ENCODE data around the gene VWA3B.
"Not testable (repeated sequence)": the region's sequence is repeated elsewhere in the genome, so short reads cannot be mapped to it uniquely, and the experiment has no call there.

Gene VWA3B

DNA sequence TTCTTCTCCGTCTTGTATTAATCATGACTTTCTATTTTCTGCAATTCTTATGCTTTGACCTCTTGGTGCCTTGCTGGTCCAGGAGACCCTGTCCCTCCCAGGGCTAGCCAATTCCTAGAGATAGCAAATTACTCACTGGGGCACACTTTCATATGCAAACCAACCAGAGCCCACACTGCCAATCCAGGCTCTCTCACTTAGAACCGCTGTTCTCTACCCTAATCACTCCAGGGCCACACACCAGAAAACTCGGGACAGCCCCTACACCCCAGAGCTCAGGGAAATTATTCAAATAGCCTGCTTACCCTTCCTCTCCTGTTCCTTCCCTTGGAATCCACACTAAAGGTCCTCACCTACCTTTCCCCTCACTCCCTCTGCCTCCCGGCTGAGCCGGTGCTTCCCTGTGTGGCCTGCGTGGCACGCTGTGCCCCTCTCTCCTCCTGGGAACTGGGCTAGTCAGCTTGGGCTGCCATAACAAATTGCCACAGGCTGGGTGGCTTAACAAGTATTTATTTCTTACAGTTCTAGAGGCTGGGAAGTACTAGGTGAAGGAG is 41.7 kb downstream of the VWA3B start:
- DNase-seq (ENCODE audit: low read depth): no peak
- H3K4me3 ChIP-seq (ENCODE audit: control insufficient read depth, low read depth, low read length): no peak overlapping the region
- TF ChIP-seq CTCF (conservative IDR thresholded peaks at IDR 0.05; ENCODE audit: control insufficient read depth, insufficient read depth, low read depth, low read length): no peak

DNA sequence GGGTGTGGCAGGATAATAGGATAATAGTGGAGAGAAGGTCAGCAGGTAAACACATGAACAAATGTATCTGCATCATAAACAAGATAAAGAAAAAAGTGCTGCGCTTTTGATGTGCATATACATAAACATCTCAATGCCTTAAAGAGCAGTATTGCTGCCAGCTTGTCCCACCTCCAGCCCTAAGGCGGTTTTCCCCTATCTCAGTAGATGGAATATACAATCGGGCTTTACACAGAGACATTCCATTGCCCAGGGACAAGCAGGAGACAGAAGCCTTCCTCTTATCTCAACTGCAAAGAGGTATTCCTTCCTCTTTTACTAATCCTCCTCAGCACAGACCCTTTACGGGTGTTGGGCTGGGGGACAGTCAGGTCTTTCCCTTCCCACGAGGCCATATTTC is 43.1 kb downstream of the VWA3B start:
- not testable (repeated sequence) for H3K4me3 ChIP-seq (ENCODE audit: control insufficient read depth, low read depth, low read length); DNase-seq (ENCODE audit: low read depth)

GRCh38 chr2:98134172-98135005 is 47.4 kb downstream of the VWA3B start:
- DNase-seq (ENCODE audit: low read depth): peak; percentile 80
- H3K4me3 ChIP-seq (ENCODE audit: control insufficient read depth, low read depth, low read length): no peak overlapping the region
- TF ChIP-seq CTCF (conservative IDR thresholded peaks at IDR 0.05; ENCODE audit: control insufficient read depth, insufficient read depth, low read depth, low read length): no peak

DNA sequence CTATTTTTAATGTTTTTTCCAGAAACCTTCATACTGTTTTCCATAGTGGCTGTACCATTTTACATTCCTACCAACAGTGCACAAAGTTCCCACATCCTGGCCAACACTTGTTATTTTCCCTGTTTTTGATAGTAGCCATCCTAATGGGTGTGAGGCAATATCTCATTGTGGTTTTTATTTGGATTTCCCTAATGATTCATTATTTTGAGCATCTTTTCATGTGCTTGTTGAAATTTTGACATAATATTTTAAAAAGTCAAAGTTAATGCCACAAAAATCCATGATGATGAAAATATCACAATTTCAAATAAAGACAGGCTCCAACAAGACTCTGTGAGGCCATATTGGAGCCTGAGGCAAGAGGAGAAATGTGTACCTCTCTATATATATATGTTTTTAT is 50.2 kb downstream of the VWA3B start:
- TF ChIP-seq CTCF (conservative IDR thresholded peaks at IDR 0.05; ENCODE audit: control insufficient read depth, insufficient read depth, low read depth, low read length): no peak
- H3K4me3 ChIP-seq (ENCODE audit: control insufficient read depth, low read depth, low read length): no peak overlapping the region
- DNase-seq (ENCODE audit: low read depth): no peak

DNA sequence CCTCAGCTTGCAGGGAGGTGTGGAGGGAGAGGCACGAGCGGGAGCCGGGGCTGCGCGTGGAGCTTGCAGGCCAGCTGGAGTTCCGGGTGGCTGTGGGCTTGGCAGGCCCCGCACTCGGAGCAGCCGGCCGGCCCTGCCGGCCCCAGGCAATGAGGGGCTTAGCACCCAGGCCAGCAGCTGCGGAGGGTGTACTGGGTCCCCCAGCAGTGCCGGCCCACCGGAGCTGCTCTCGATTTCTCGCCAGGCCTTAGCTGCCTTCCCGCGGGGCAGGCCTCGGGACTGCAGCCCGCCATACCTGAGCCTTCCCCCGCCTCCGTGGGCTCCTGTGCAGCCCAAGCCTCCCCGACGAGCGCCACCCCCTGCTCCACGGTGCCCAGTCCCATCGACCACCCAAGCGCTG is 52.0 kb downstream of the VWA3B start:
- DNase-seq (ENCODE audit: low read depth); H3K4me3 ChIP-seq (ENCODE audit: control insufficient read depth, low read depth, low read length): not testable (repeated sequence)

DNA sequence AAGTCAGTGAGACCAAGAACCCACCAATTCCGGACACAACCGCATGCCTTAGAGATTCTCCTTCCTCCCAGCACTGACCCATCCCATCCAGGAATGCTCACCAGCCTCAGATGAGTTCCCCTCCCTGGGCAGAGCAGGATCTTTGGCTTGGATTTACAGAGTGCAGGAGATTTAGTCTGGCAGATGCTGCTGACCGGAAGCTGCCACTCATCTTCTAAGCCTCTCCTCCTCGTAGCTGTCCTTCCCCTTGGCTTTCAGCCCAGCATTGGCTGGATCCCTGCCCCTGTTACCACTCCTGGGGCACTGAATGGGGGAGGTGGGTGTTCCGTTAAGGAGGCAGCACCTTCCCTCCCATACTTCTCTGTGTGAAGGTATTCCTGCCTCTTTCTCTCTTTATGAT is 53.2 kb downstream of the VWA3B start:
- TF ChIP-seq CTCF (conservative IDR thresholded peaks at IDR 0.05; ENCODE audit: control insufficient read depth, insufficient read depth, low read depth, low read length): no peak
- DNase-seq (ENCODE audit: low read depth): no peak
- H3K4me3 ChIP-seq (ENCODE audit: control insufficient read depth, low read depth, low read length): no peak overlapping the region

DNA sequence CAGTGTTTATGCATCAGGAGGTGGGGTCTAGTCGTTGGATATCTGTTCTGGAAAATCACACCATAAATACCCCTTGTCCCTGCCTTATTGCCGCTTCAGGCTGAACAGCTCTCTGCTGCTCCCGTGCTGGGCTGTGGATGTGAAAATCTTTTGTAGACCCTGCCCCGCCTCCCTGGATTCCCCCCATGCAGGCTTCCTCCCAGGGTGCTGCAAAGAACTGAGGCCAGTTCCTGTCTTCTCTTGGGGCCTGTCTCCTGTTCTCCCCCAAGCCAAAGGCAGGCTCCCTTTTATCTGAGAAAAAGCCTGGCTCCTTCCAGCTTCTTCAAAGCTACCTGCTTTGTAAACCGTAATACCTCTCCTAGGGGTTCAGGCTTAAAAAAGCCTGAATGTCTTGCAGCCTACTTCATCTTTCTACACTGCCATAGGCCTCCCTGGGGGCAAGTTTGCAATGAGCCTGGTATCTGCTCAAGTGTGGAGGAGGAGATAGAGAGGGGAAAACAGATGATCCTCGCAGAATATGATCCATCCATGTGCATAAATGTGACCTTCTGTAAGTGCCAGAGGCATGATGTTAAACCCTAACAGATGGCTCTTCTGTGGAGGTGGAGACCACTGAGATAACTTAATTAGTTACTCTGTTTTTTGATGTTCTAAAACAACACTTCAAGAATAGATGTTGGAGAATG is 55.3 kb downstream of the VWA3B start:
- DNase-seq (ENCODE audit: low read depth): no peak
- no peak overlapping the region for H3K4me3 ChIP-seq (ENCODE audit: control insufficient read depth, low read depth, low read length)
- TF ChIP-seq CTCF (conservative IDR thresholded peaks at IDR 0.05; ENCODE audit: control insufficient read depth, insufficient read depth, low read depth, low read length): no peak
